ENCODE measurements around the gene ACSL5.

DNA sequence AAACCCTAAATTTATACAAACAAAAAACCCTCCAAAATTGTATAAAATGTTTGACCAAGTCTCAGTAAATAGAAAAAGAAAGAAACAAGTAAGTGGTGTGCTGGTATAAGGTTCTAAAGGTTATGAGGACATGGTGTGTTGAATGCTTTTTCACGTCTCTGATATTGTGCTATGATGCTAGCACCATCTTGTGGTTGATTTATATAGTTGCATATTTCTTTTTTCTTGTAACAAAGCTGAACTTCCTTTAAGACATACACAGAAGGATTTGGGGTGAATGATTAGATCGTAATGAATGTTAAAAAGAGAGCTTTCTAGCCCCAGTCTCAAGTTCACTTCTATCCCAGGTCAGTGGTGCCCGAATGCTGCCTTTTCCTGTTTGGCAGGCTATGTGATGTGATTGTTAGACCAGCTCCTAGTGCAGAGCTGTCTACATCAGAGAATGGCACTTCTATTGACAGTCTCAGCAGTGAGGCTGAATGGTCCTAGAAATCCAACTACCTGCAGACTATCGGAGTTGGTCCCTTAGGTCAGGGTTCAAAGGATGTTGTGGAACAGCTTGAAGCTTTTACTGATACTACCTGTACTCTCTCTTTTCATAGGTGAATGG is 98.1 kb downstream of the ACSL5 start:
- TF ChIP-seq CTCF (conservative IDR thresholded peaks at IDR 0.05 in 1 of 2, IDR thresholded peaks at IDR 0.05 in 1 of 2; ENCODE audit: extremely low read depth in 1 of 2, insufficient read depth in 1 of 2, low read depth in 1 of 2, low read length in 2 of 2) (peak; percentile 67 to 68), EZH2 (IDR thresholded peaks at IDR 0.05; ENCODE audit: borderline replicate concordance, low read length) (no peak)
